DOHH2 (cell line): Measurements from ENCODE around the gene SKIC8.

Source experiments
- CTCF ChIP-seq: fragments of 200-600 bp; sonication (generic); IDR thresholded peaks from one replicate; pipeline ENCODE4 v1.5.1; 2014; ENCODE audit warnings: antibody characterized with exemption, mild to moderate bottlenecking, low read depth, low read length; ENCODE audit not compliant: poor library complexity, severe bottlenecking
- EZH2phosphoT487 ChIP-seq: fragments of 200-600 bp; sonication (generic); IDR thresholded peaks from 2 replicates; pipeline ENCODE4 v1.6.1; 2017; ENCODE audit warnings: borderline replicate concordance, mild to moderate bottlenecking, antibody characterized with exemption, low read length, moderate library complexity, mixed read lengths

GRCh38 chr15:78313383-78313782 lies 14.0 kb upstream of the SKIC8 start:
- TF ChIP-seq CTCF (no peak), EZH2phosphoT487 (no peak)
